MM.1S (cell line): Measurements from ENCODE around the gene UNC5A.

ENCODE experiments used
- DNase-seq: peaks from one replicate; pipeline ENCODE4 v3.0.0-alpha.2; 2015
- H2AFZ ChIP-seq: fragments of 300-600 bp; sonication (generic); 2 replicates; pipeline ENCODE4 v1.6.0; 2016; ENCODE audit warnings: antibody characterized with exemption, low read length
- H3F3A ChIP-seq: fragments of 300-600 bp; sonication (generic); 2 replicates; pipeline ENCODE4 v1.6.1; 2016; ENCODE audit warnings: mild to moderate bottlenecking, antibody characterized with exemption, low read length, moderate library complexity, mixed read lengths; ENCODE audit not compliant: insufficient read depth
- H3K27ac ChIP-seq: fragments of 300-600 bp; sonication (generic); 2 replicates; pipeline ENCODE4 v1.5.1; 2016; ENCODE audit warnings: mild to moderate bottlenecking, low read length
- H3K27me3 ChIP-seq: fragments of 300-600 bp; sonication (generic); replicated peaks from 2 replicates; pipeline ENCODE4 v1.6.0; 2016; ENCODE audit warnings: low read length; ENCODE audit not compliant: insufficient read depth
- H3K36me3 ChIP-seq: fragments of 300-600 bp; sonication (generic); replicated peaks from 2 replicates; pipeline ENCODE4 v1.6.1; 2016; ENCODE audit warnings: mild to moderate bottlenecking, low read length, mixed read lengths; ENCODE audit not compliant: insufficient read depth
- H3K4me1 ChIP-seq: fragments of 300-600 bp; sonication (generic); 2 replicates; pipeline ENCODE4 v1.6.1; 2016; ENCODE audit warnings: low read length, mixed read lengths
- H3K4me2 ChIP-seq: fragments of 300-600 bp; sonication (generic); 2 replicates; pipeline ENCODE4 v1.6.0; 2016; ENCODE audit warnings: low read depth, low read length
- H3K4me3 ChIP-seq: fragments of 300-600 bp; sonication (generic); 2 replicates; pipeline ENCODE4 v1.5.1; 2016; ENCODE audit warnings: low read length, mixed read lengths
- H3K79me2 ChIP-seq: fragments of 300-600 bp; sonication (generic); 2 replicates; pipeline ENCODE4 v1.6.1; 2016; ENCODE audit warnings: mixed run types, low read length, mixed read lengths
- H3K9ac ChIP-seq: fragments of 300-600 bp; sonication (generic); 2 replicates; pipeline ENCODE4 v1.6.1; 2016; ENCODE audit warnings: low read length, mixed read lengths
- H3K9me2 ChIP-seq: fragments of 300-600 bp; sonication (generic); replicated peaks from 2 replicates; pipeline ENCODE4 v1.6.1; 2016; ENCODE audit warnings: mild to moderate bottlenecking, low read length, mixed read lengths; ENCODE audit not compliant: insufficient read depth
- H3K9me3 ChIP-seq: fragments of 300-600 bp; sonication (generic); replicated peaks from 2 replicates; pipeline ENCODE4 v1.6.1; 2016; ENCODE audit warnings: mild to moderate bottlenecking, low read length, mixed read lengths; ENCODE audit not compliant: insufficient read depth
- H4K20me1 ChIP-seq: fragments of 300-600 bp; sonication (generic); 2 replicates; pipeline ENCODE4 v1.6.1; 2016; ENCODE audit warnings: mild to moderate bottlenecking, low read length, moderate library complexity, mixed read lengths; ENCODE audit not compliant: insufficient read depth
- EZH2 ChIP-seq: fragments of 300-600 bp; sonication (generic); optimal IDR thresholded peaks from 2 replicates; pipeline ENCODE3; 2017; ENCODE audit warnings: low read depth, mild to moderate bottlenecking, antibody characterized with exemption, low read length, mixed read lengths
- EZH2phosphoT487 ChIP-seq: fragments of 300-600 bp; sonication (generic); IDR thresholded peaks from 2 replicates; pipeline ENCODE4 v1.6.1; 2018; ENCODE audit warnings: antibody characterized with exemption, low read length
- TF ChIP-seq, protein P1 (sequence below): fragments of 300-600 bp; sonication (generic); IDR thresholded peaks from 2 replicates; pipeline ENCODE4 v1.5.1; 2016; ENCODE audit warnings: antibody characterized with exemption, low read length, mixed read lengths

Gene UNC5A

GRCh38 chr5:176888865-176889165 lies 78.5 kb downstream of the UNC5A start:
- Histone ChIP-seq H3K79me2 (no peaks in the 10 kb centered on the region), H3K9me3 (no peaks in the 10 kb centered on the region), H3K36me3 (no peaks in the 10 kb centered on the region), H2AFZ (no peak overlapping the region), H3K9ac (no peak overlapping the region), H3F3A (no peaks in the 10 kb centered on the region), H4K20me1 (no peaks in the 10 kb centered on the region), H3K9me2 (no peaks in the 10 kb centered on the region), H3K27ac (no peak overlapping the region), H3K4me2 (no peak overlapping the region), H3K4me3 (no peak overlapping the region), H3K27me3 (peaks cover 41% of the 10 kb centered on the region), H3K4me1 (no peaks in the 10 kb centered on the region)
- no peak for DNase-seq
- TF ChIP-seq EZH2phosphoT487 (no peak), EZH2 (no peak)
- TF ChIP-seq, protein P1, sequence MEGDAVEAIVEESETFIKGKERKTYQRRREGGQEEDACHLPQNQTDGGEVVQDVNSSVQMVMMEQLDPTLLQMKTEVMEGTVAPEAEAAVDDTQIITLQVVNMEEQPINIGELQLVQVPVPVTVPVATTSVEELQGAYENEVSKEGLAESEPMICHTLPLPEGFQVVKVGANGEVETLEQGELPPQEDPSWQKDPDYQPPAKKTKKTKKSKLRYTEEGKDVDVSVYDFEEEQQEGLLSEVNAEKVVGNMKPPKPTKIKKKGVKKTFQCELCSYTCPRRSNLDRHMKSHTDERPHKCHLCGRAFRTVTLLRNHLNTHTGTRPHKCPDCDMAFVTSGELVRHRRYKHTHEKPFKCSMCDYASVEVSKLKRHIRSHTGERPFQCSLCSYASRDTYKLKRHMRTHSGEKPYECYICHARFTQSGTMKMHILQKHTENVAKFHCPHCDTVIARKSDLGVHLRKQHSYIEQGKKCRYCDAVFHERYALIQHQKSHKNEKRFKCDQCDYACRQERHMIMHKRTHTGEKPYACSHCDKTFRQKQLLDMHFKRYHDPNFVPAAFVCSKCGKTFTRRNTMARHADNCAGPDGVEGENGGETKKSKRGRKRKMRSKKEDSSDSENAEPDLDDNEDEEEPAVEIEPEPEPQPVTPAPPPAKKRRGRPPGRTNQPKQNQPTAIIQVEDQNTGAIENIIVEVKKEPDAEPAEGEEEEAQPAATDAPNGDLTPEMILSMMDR, result no peak

DNA sequence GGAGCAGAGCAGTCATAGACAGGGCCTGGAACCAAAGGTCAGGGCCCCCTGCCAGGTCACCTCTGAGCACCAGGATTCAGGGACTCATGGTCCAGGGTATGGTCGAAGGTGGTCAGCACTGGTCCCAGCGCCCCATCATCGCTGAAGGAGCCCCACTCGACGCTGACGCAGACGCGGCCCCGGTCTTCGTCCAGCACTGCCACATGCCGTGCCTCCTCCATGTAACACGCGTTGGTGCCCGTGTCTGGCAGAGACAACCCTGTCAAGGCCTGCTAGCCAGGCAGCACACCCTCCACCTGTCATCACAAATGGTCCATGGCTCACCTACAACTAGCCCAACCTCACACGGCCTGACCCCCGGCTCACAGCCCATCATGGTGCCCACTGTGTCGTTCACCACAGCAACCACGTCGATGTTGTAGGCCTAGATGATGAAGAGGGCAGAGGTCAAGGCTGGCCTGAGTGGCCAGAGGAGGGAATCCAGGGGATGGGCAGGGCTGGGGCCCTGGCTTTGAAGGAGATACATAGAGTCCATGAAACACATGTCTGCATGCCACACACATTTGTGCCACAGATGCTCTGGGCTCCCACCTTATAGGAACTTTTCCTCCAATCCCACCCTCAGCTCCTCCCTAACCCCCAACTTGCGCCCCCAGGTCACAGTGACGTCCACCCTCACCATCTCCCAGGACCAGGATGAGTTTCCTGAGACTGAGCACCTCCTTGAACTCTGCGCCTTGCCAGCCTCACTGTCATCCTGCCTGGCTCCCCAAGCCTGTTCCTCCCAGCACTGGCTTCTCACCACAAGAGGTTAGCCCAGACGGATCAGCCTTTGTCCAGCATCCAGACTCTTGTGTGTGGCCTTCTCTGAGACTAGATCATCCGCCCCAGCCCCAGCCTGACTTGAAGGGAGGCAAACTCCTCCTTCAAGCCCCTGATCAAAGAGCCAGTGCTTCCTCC lies 79.2 kb downstream of the UNC5A start:
- Histone ChIP-seq H3K9me2 (no peaks in the 10 kb centered on the region), H3K27me3 (peaks cover 33% of the 10 kb centered on the region), H3K27ac (no peak overlapping the region), H2AFZ (no peak overlapping the region), H3F3A (no peaks in the 10 kb centered on the region), H4K20me1 (no peaks in the 10 kb centered on the region), H3K9ac (no peak overlapping the region), H3K4me2 (no peak overlapping the region), H3K4me1 (no peaks in the 10 kb centered on the region), H3K4me3 (no peak overlapping the region), H3K36me3 (no peaks in the 10 kb centered on the region), H3K9me3 (no peaks in the 10 kb centered on the region), H3K79me2 (no peaks in the 10 kb centered on the region)
- TF ChIP-seq EZH2 (no peak), EZH2phosphoT487 (no peak)
- TF ChIP-seq, protein P1, result no peak
- DNase-seq, result no peak

- no peaks in the 10 kb centered on the region for H3K9me3 ChIP-seq
- no peak overlapping the region for H3K9ac ChIP-seq
- no peaks in the 10 kb centered on the region for H3F3A ChIP-seq
- no peak for TF ChIP-seq EZH2phosphoT487
- TF ChIP-seq EZH2, result no peak
- TF ChIP-seq, protein P1, result no peak
- H3K4me2 ChIP-seq, result no peak overlapping the region
- no peaks in the 10 kb centered on the region for H3K9me2 ChIP-seq
- no peaks in the 10 kb centered on the region for H3K4me1 ChIP-seq
- H3K79me2 ChIP-seq, result no peaks in the 10 kb centered on the region
- peaks cover 27% of the 10 kb centered on the region for H3K27me3 ChIP-seq
- no peak overlapping the region for H3K4me3 ChIP-seq
- H3K36me3 ChIP-seq, result no peaks in the 10 kb centered on the region
- no peaks in the 10 kb centered on the region for H4K20me1 ChIP-seq
- DNase-seq, result no peak
- H3K27ac ChIP-seq, result no peak overlapping the region
- no peak overlapping the region for H2AFZ ChIP-seq
Observed at GRCh38 chr5:176890455-176891330, 80.3 kb downstream of the UNC5A start.
